Breast epithelium (tissue), 4 donors: ENCODE results near the gene CACNA2D4. TPM values are rescaled to one million over a fixed set of nuclear protein-coding genes. Genes with fewer than 3 reads are reported as not detected.

ENCODE experiments used
- DNase-seq, 2 donors: peaks; one replicate each; pipeline ENCODE4 v3.0.0-alpha.2; 2019; ENCODE audit warnings: low spot score in 2 of 2
- H3K27ac ChIP-seq, 2 donors: fragments of 200-600 bp; sonication (generic) in 1 of 2; one replicate each; pipeline ENCODE4 v1.5.1; 2016 to 2019; ENCODE audit warnings: mild to moderate bottlenecking in 1 of 2
- H3K27me3 ChIP-seq, 2 donors: fragments of 200-600 bp; sonication (generic) in 1 of 2; one replicate each; pipeline versions ENCODE4 v1.5.1 to v1.6.0; 2017 to 2019; ENCODE audit warnings: control low read depth in 1 of 2, mild to moderate bottlenecking in 1 of 2
- H3K36me3 ChIP-seq: fragments of 200-600 bp; one replicate; pipeline ENCODE4 v1.5.1; 2019
- H3K4me1 ChIP-seq, 2 donors: fragments of 200-600 bp; sonication (generic); one replicate each; pipeline ENCODE4 v1.5.1; 2016 to 2019; ENCODE audit warnings: control low read depth in 1 of 2
- H3K4me3 ChIP-seq, 3 donors: fragments of 200-600 bp; sonication (generic); 1 replicate in 2 of 3; 2 replicates in 1 of 3; pipeline ENCODE4 v1.5.1; 2016 to 2019; ENCODE audit warnings: mild to moderate bottlenecking in 3 of 3, moderate library complexity in 2 of 3
- H3K9me3 ChIP-seq, 2 donors: fragments of 200-600 bp; sonication (generic) in 1 of 2; one replicate each; pipeline ENCODE4 v1.5.1; 2016 to 2019; ENCODE audit warnings: control low read depth in 1 of 2
- POLR2A ChIP-seq: fragments of 450-650 bp; IDR thresholded peaks from one replicate; pipeline ENCODE4 v1.6.1; 2016; ENCODE audit warnings: antibody characterized with exemption, mild to moderate bottlenecking, moderate library complexity
- POLR2AphosphoS5 ChIP-seq, 3 donors: sonication (generic); formaldehyde crosslinking; IDR thresholded peaks; one replicate each; pipeline ENCODE4 v1.6.1; 2017; ENCODE audit warnings: antibody characterized with exemption in 3 of 3
- intact Hi-C: fragments of 100-400 bp; cut with DNase I; formaldehyde crosslinking; loops from one replicate; pipeline ENCODE4 v1.15.1; 2023; ENCODE audit warnings: low total_unique reads
- total RNA-seq, 3 donors: library from RNA; depleted of rRNA; stranded (reverse); fragments of >200 nt; gene quantifications; one replicate each; pipeline ENCODE4 v1.1.0, GENCODE V29; 2016
- TF ChIP-seq, protein P1 (sequence below), 3 donors: fragments of 450-650 bp; IDR thresholded peaks; one replicate each; pipeline ENCODE4 v1.5.1; 2016 to 2017; ENCODE audit warnings: antibody characterized with exemption in 3 of 3, mild to moderate bottlenecking in 3 of 3, moderate library complexity in 3 of 3

The CACNA2D4 gene
- total RNA-seq, 3 donors from 2014 or later: 3.2 to 10.2 (median 3.3) TPM

GRCh38 chr12:1767407-1768090 is 150.9 kb downstream of the CACNA2D4 start:
- Histone ChIP-seq H3K4me1 (no peaks in the 10 kb centered on the region), H3K4me3 (no peak overlapping the region), H3K27me3 (no peaks in the 10 kb centered on the region), H3K9me3 (no peaks in the 10 kb centered on the region), H3K27ac (no peak overlapping the region), H3K36me3 (no peaks in the 10 kb centered on the region)
- intact Hi-C loops: no loop called here
- no peak for DNase-seq
- no peak for TF ChIP-seq POLR2A
- no peak for TF ChIP-seq POLR2AphosphoS5 (IDR thresholded peaks at IDR 0.05)
- TF ChIP-seq, protein P1, sequence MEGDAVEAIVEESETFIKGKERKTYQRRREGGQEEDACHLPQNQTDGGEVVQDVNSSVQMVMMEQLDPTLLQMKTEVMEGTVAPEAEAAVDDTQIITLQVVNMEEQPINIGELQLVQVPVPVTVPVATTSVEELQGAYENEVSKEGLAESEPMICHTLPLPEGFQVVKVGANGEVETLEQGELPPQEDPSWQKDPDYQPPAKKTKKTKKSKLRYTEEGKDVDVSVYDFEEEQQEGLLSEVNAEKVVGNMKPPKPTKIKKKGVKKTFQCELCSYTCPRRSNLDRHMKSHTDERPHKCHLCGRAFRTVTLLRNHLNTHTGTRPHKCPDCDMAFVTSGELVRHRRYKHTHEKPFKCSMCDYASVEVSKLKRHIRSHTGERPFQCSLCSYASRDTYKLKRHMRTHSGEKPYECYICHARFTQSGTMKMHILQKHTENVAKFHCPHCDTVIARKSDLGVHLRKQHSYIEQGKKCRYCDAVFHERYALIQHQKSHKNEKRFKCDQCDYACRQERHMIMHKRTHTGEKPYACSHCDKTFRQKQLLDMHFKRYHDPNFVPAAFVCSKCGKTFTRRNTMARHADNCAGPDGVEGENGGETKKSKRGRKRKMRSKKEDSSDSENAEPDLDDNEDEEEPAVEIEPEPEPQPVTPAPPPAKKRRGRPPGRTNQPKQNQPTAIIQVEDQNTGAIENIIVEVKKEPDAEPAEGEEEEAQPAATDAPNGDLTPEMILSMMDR (IDR thresholded peaks at IDR 0.05): no peak

DNA sequence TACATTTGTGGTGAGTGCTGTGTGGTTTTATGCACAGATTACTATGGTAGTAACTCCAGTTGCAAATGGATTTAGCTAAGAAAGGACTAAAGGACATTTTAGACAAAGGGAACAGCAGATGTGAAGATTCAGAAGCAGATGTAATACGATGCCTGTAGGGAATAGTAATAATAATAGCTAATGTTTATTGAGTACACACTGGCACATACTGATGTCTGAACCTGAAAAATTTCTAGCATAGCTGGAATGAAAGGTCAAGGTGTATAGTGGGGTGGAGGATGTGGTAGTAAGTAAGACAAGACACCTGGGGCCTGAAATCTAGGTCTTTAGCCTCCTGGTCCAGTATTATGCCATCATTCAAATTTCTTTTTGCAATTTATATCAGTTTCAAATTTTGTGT is 152.3 kb downstream of the CACNA2D4 start:
- Histone ChIP-seq H3K4me3 (no peak overlapping the region), H3K36me3 (no peaks in the 10 kb centered on the region), H3K27me3 (no peaks in the 10 kb centered on the region), H3K9me3 (no peaks in the 10 kb centered on the region), H3K27ac (no peak overlapping the region), H3K4me1 (no peaks in the 10 kb centered on the region)
- intact Hi-C loops: no loop called here
- DNase-seq: no peak
- TF ChIP-seq POLR2AphosphoS5 (IDR thresholded peaks at IDR 0.05): no peak
- TF ChIP-seq POLR2A: no peak
- TF ChIP-seq, protein P1 (IDR thresholded peaks at IDR 0.05): no peak

DNA sequence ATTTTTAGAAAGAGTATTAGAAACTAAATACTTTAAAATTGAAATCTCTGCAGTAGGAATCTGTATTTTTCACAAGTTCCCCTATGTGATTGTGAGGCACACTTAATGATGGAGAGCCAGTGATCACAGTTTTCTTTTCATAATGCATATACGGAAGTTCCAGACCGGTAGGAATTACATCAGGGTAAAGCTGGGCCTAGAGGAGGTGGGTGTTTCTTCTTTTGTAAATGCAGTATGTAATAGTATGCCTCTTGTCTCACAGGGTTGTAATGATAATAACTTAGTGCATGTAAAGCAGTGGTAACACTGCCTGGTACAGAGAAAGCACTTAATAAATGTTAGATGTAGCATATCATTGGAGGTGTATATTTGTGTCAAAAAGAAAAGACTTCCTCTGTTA is 155.3 kb downstream of the CACNA2D4 start:
- Histone ChIP-seq H3K27me3 (no peaks in the 10 kb centered on the region), H3K27ac (no peak overlapping the region)

GRCh38 chr12:1761857-1762256 is 156.6 kb downstream of the CACNA2D4 start:
- DNase-seq: no peak
- TF ChIP-seq POLR2A: no peak
- TF ChIP-seq, protein P1 (IDR thresholded peaks at IDR 0.05): no peak
- no peak for TF ChIP-seq POLR2AphosphoS5 (IDR thresholded peaks at IDR 0.05)
- Histone ChIP-seq H3K27ac (no peak overlapping the region), H3K36me3 (no peaks in the 10 kb centered on the region), H3K4me3 (no peak overlapping the region), H3K4me1 (no peaks in the 10 kb centered on the region), H3K9me3 (no peaks in the 10 kb centered on the region), H3K27me3 (no peaks in the 10 kb centered on the region)
- intact Hi-C loops: no loop called here

More for the DNA sequence above, 155.3 kb downstream of the CACNA2D4 start:
- TF ChIP-seq POLR2A (no peak), POLR2AphosphoS5 (IDR thresholded peaks at IDR 0.05) (no peak)
- TF ChIP-seq, protein P1 (IDR thresholded peaks at IDR 0.05): no peak
- H3K36me3 ChIP-seq: no peaks in the 10 kb centered on the region
- H3K4me1 ChIP-seq: no peaks in the 10 kb centered on the region
- H3K9me3 ChIP-seq: no peaks in the 10 kb centered on the region
- no peak for DNase-seq
- H3K4me3 ChIP-seq: no peak overlapping the region
- intact Hi-C loops: no loop called here

DNA sequence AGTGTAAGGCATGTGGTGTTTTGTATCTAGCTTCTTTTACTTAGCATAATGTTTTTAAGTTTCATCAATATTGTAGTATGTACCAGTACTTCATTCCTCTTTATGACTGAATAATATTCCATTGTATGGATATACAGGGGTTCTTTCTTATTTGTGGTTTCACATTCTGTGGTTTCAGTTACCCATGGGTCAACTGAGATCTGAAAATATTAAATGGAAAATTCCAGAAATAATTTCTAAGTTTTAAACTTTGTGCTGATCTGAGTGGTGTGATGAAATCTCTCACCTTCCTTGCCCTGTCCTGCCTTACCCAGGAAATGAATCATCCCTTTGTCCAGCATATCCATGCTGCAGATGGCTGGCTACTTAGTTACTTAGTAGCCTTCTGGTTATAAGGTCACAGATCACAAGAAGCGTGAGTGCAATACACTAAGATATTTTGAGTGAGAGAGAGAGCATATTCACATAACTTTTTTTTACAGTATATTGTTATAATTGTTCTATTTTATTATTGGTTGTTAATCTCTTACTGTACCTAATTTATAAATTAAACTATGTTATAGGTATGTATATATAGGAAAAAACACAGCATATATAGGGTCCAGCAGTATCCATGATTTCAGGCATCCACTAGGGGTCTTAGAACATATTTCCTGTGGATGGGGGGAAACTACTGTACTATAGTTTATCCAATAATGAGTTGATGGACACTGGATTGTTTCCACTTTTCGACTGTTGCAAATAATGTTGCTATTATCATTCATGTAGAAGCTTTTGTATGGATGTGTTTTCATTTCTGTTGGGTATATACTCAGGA is 157.7 kb downstream of the CACNA2D4 start:
- Histone ChIP-seq H3K9me3 (no peaks in the 10 kb centered on the region), H3K27ac (no peak overlapping the region), H3K4me1 (no peaks in the 10 kb centered on the region), H3K27me3 (no peaks in the 10 kb centered on the region), H3K36me3 (no peaks in the 10 kb centered on the region), H3K4me3 (no peak overlapping the region)
- DNase-seq: no peak
- intact Hi-C loops: no loop called here
- TF ChIP-seq, protein P1 (IDR thresholded peaks at IDR 0.05): no peak
- TF ChIP-seq POLR2A: no peak
- TF ChIP-seq POLR2AphosphoS5 (IDR thresholded peaks at IDR 0.05): no peak
